Spleen (tissue), 11 donors: ENCODE measurements around the gene BTBD2. TPM values are rescaled to one million over a fixed set of nuclear protein-coding genes. Genes with fewer than 3 reads are reported as not detected.
"Not testable (repeated sequence)": the region's sequence is repeated elsewhere in the genome, so short reads cannot be mapped to it uniquely, and the experiment has no call there.

Experiments
- DNase-seq: peaks from one replicate; pipeline ENCODE4 v3.0.0-alpha.2; 2020
- H3K27ac ChIP-seq, 8 donors: fragments of 200-600 bp; sonication (generic) in 7 of 8; 1 replicate in 4 of 8; 2 replicates in 4 of 8; pipeline versions ENCODE4 v1.5.0 to v1.8.0; 2016 to 2021; ENCODE audit warnings: inconsistent platforms in 4 of 8, mild to moderate bottlenecking in 4 of 8, moderate library complexity in 1 of 8
- H3K27me3 ChIP-seq, 7 donors: fragments of 200-600 bp; sonication (generic) in 6 of 7; replicated peaks in 1 of 7; 1 replicate in 4 of 7; 2 replicates in 3 of 7; pipeline versions ENCODE4 v1.5.0 to v1.8.0; 2016 to 2021; ENCODE audit warnings: inconsistent platforms in 3 of 7, mild to moderate bottlenecking in 1 of 7
- H3K36me3 ChIP-seq, 6 donors: fragments of 200-600 bp; sonication (generic) in 5 of 6; 1 replicate in 4 of 6; 2 replicates in 2 of 6; pipeline versions ENCODE4 v1.5.0 to v1.8.0; 2016 to 2021; ENCODE audit warnings: inconsistent platforms in 2 of 6
- H3K4me1 ChIP-seq, 6 donors: fragments of 200-600 bp; sonication (generic) in 5 of 6; 1 replicate in 3 of 6; 2 replicates in 3 of 6; pipeline versions ENCODE4 v1.5.0 to v1.8.0; 2016 to 2021; ENCODE audit warnings: inconsistent platforms in 3 of 6
- H3K4me3 ChIP-seq, 8 donors: fragments of 200-600 bp; sonication (generic) in 7 of 8; 1 replicate in 4 of 8; 2 replicates in 4 of 8; pipeline versions ENCODE4 v1.5.0 to v1.8.0; 2016 to 2021; ENCODE audit warnings: inconsistent platforms in 4 of 8, mild to moderate bottlenecking in 4 of 8, moderate library complexity in 2 of 8
- H3K9me3 ChIP-seq, 8 donors: fragments of 200-600 bp; sonication (generic) in 7 of 8; 1 replicate in 4 of 8; 2 replicates in 4 of 8; pipeline versions ENCODE4 v1.5.0 to v1.8.0; 2016 to 2021; ENCODE audit warnings: inconsistent platforms in 4 of 8
- CTCF ChIP-seq, 11 experiments: fragments of 200-600 bp in 7 of 11; fragments of 450-650 bp in 4 of 11; sonication (generic) in 4 of 11; IDR thresholded peaks in 8 of 11; conservative IDR thresholded peaks in 3 of 11; 1 replicate in 7 of 11; 2 replicates in 4 of 11; pipeline versions ENCODE4 v1.4.0 to v1.8.0; 2016 to 2021; ENCODE audit warnings: antibody characterized with exemption in 11 of 11, inconsistent platforms in 4 of 11, mild to moderate bottlenecking in 1 of 11
- POLR2A ChIP-seq, 3 donors: fragments of 450-650 bp; IDR thresholded peaks; one replicate each; pipeline ENCODE4 v1.5.1; 2017; ENCODE audit warnings: antibody characterized with exemption in 3 of 3, mild to moderate bottlenecking in 1 of 3
- POLR2AphosphoS5 ChIP-seq, 3 donors: sonication (generic); formaldehyde crosslinking; IDR thresholded peaks; one replicate each; pipeline ENCODE4 v1.5.1; 2017; ENCODE audit warnings: antibody characterized with exemption in 3 of 3
- WGBS, 5 donors: extraction: QIAGEN DNeasy Blood & Tissue Kit in 3 of 5; methylation state at CpG; one replicate each; pipeline versions ENCODE4 v1.1.5 to v1.1.7; 2013 to 2018; 5-methylcytosine and 5-hydroxymethylcytosine counted together
- intact Hi-C: fragments of 100-400 bp; cut with DNase I; formaldehyde crosslinking; loops from one replicate; pipeline ENCODE4 v1.15.0; 2023; ENCODE audit warnings: low total_unique reads
- polyA plus RNA-seq, 3 donors: library from polyadenylated mRNA; stranded (reverse); fragments of 200-250 nt; gene quantifications; one replicate each; pipeline ENCODE4 v1.2.1, GENCODE V29; 2013
- total RNA-seq, 7 donors: library from RNA; depleted of rRNA in 3 of 7; stranded (reverse); fragments of >200 nt in 3 of 7; fragmentation: NEBNext Ultra II Directional in 4 of 7; extraction: Animal tissue kit (Norgen Biotek cat#: 25700) in 4 of 7; gene quantifications; one replicate each; pipeline versions ENCODE4 v1.1.0 to v1.2.1, GENCODE V29; 2016 to 2021
- donor health status: healthy with polysubstance abuse.
- donor health status: DM: no; HTN: no; CAD: no; lungs with moderate emphysema.
- donor health status: DM: no; HTN: no; CAD: no.
- donor health status: Bipolar disorder and iron deficiency.
- donor health status: healthy.
- donor health status: DM: no; HTN: no; CAD: no.
- donor health status: DM: yes; HTN: yes; CAD: no.

BTBD2 gene
- total and polyA plus RNA-seq, 10 donors = 29.1 to 77.1 (median 57.1) TPM

- no peaks in the 10 kb centered on the region for H3K9me3 ChIP-seq
- H3K36me3 ChIP-seq = peaks cover 0 to 95% (median 68%) of the 10 kb centered on the region in 6 donors
- H3K27me3 ChIP-seq = no peaks in the 10 kb centered on the region
- DNase-seq = no peak
- H3K4me1 ChIP-seq = no peaks in the 10 kb centered on the region
- 88 to 93% (median 90%) methylated on average over 22 to 30 of the region's 30 CpGs for WGBS, 5 donors
- H3K27ac ChIP-seq = no peak overlapping the region
- intact Hi-C loops = no loop called here
- TF ChIP-seq POLR2AphosphoS5 (IDR thresholded peaks at IDR 0.05) (peak in 1 of 3 donors; percentile 47), CTCF (IDR thresholded peaks at IDR 0.05 in 8 of 11, conservative IDR thresholded peaks at IDR 0.05 in 3 of 11) (no peak), POLR2A (IDR thresholded peaks at IDR 0.05) (no peak)
- H3K4me3 ChIP-seq = no peak overlapping the region
Measured at GRCh38 chr19:1991018-1991913, 24.2 kb downstream of the BTBD2 start.

DNA sequence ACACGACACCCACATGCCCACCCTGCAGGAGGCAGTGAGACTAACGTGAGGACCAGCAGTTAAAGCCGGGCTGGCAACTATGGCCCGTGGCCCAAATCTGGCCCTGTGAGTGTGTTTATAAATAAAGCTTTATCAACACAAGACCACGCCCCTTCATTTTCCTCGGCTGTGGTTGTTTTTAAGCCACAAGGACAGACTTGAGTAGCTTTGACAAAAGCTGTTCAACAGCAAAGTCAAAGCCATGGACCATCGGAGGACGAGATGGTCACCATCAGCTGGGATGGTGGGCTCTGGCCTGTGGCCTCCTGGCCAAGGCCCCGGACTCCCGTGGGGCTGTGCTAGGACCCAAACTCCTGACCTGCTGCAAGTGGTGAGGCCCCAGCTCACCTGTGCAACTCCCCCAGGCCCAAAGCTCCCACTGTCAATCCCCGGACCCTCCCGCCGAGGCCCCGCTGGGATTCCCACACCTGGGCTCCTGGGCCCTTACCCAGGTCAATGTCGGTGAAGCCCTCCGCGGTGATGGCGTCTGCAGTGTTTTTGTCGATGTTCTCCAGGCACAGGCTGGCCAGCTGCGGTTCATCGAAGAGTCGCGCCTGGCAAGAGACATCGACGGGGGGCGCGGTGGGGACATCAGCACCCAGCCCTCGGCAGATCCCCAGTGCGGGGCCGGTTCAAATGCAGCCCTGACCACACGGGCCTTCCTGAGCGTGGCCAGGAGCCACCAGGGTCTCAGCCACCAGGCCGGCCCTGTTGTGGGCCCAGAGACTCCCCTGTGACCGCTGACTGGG is 25.1 kb downstream of the BTBD2 start:
- Histone ChIP-seq H3K4me1 (no peaks in the 10 kb centered on the region), H3K4me3 (no peak overlapping the region), H3K27me3 (no peaks in the 10 kb centered on the region), H3K9me3 (no peaks in the 10 kb centered on the region), H3K36me3 (peaks cover 0 to 95% (median 68%) of the 10 kb centered on the region in 6 donors), H3K27ac (no peak overlapping the region)
- peak in 1 of 3 donors; percentile 57 for TF ChIP-seq POLR2AphosphoS5 (IDR thresholded peaks at IDR 0.05)
- no peak for TF ChIP-seq CTCF (IDR thresholded peaks at IDR 0.05 in 8 of 11, conservative IDR thresholded peaks at IDR 0.05 in 3 of 11)
- DNase-seq = no peak
- 95 to 96% (median 95%) methylated on average over 17 to 34 of the region's 34 CpGs for WGBS, 5 donors
- intact Hi-C loops = no loop called here

DNA sequence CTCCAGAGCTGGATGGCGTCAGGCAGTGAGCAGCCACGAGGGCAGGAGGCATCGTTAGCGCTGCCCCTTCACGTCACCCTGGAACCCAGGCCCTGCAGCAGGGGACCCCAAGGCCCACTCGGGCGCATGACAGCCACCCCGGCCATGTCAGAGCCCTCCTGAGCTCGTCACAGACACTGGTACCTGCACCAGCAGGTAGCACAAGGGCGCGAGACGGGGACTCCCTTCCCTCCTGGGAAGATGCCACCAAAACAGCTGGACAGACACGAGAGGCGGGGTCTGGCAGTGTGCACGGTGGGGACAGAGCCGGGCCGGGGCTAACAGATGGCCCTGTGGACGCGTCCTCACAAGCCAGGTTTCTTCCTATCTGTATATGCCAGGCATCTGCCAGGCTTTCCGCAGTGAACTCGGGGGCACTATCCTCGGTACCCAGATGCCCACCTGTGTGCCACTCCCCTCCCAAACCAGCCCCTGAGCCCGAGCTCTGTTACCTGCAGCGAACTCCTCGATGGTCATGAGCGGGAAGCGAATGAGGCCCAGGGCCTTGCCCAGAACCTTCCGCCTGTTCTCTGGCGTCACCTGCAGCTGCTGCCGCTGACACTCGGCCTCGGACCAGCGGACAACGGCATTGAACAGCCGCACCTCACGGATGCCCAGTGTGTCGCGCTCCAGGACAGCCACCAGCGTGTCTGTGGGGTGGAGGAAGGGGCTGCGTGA is 25.8 kb downstream of the BTBD2 start:
- H3K36me3 ChIP-seq = peaks cover 0 to 98% (median 75%) of the 10 kb centered on the region in 6 donors
- TF ChIP-seq CTCF (IDR thresholded peaks at IDR 0.05 in 8 of 11, conservative IDR thresholded peaks at IDR 0.05 in 3 of 11) = no peak
- TF ChIP-seq POLR2AphosphoS5 (IDR thresholded peaks at IDR 0.05) = peak; percentile 3 to 74 (median 32)
- H3K4me3 ChIP-seq = no peak overlapping the region
- intact Hi-C loops = no loop called here
- H3K4me1 ChIP-seq = no peaks in the 10 kb centered on the region
- no peaks in the 10 kb centered on the region for H3K9me3 ChIP-seq
- WGBS, 5 donors = 90 to 96% (median 94%) methylated on average over 21 to 40 of the region's 40 CpGs
- no peak overlapping the region for H3K27ac ChIP-seq
- H3K27me3 ChIP-seq = no peaks in the 10 kb centered on the region
- DNase-seq = no peak

GRCh38 chr19:1988464-1988863 is 27.1 kb downstream of the BTBD2 start:
- H3K4me1 ChIP-seq, H3K9me3 ChIP-seq, H3K4me3 ChIP-seq, DNase-seq, H3K27ac ChIP-seq, intact Hi-C loops, H3K27me3 ChIP-seq: not testable (repeated sequence)
- 82 to 96% (median 89%) methylated on average over 10 of the region's 10 CpGs for WGBS, 5 donors
- H3K36me3 ChIP-seq = peaks cover 0 to 100% (median 79%) of the 10 kb centered on the region in 6 donors
